SHP77 (cell line): ENCODE data around the gene SNRPD2.
"Not testable (repeated sequence)": the region's sequence is repeated elsewhere in the genome, so short reads cannot be mapped to it uniquely, and the experiment has no call there.

Experiments used
- DNase-seq, 2 experiments: peaks; one replicate each; lab custom pipeline; 2025; lab: John Stamatoyannopoulos, UW

Gene SNRPD2

DNA sequence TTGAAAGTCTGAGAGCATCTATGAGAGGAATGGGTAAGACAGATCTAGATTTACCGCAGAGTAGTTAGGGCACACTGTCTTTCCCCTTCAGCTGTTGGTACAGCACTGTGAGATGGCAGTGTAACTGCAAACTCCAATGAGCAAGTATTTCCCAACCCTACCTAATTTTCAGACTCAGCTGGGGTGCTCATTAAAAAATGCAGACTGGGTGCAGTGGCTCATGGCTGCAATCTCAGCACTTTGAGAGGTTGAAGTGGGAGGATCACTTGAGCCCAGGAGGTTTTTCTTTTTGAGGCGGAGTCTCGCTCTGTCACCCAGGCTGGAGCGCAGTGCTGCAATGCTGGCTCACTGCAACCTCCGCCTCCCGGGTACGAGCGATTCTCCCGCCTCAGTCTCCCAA, 13.4 kb upstream of the SNRPD2 start:
- no peak for DNase-seq

DNA sequence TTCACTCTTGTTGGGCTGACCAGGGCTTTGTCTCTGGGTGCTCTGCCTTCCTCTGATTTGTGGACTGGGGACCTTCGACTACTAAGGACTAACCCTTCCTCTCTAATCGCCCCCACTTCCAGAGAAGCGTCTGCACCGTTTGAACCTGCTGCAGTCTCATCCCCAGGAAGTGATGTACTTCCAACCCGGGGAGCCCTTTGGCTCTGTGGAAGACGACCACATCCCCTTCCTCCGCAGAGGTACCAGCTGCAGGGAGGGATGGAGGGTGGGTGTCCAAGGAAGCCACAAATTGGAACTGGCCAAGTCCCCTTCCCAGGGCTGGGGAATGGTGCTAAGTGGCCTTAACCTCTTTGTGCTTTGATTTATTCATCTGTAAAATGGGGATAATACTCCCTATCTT, 9.9 kb upstream of the SNRPD2 start:
- DNase-seq: no peak

DNA sequence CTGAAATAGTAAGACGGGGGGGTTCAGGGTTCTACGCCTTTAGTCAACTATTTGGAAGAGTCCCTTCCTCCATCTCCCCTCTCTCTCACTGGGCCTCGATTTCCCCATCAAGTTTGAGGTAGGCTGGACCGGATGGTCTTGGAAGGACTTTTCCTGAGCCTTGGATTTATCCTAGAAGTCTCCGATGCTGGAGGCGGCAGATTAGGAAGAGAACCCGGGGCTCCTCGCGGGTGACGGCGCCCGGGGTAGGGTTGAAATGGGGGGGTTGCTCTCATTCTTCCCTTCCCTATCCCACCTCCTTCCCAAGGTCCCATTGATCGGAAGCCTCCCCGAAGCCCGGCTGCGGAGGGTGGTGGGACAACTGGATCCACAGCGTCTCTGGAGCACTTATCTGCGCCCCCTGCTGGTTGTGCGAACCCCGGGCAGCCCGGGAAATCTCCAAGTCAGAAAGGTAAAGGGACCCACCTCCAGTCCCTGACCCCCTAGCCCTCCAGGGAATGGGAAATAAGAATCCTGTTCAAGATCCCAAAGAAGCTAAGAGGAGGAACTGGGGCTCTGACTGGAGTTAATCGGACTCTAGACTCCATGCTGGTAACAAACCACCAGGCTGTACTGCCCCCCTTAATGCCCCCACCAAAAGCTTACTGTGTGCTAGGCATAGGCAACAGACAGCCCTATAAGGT, 1.5 kb upstream of the SNRPD2 start:
- peak; percentile 48 to 76 for DNase-seq

DNA sequence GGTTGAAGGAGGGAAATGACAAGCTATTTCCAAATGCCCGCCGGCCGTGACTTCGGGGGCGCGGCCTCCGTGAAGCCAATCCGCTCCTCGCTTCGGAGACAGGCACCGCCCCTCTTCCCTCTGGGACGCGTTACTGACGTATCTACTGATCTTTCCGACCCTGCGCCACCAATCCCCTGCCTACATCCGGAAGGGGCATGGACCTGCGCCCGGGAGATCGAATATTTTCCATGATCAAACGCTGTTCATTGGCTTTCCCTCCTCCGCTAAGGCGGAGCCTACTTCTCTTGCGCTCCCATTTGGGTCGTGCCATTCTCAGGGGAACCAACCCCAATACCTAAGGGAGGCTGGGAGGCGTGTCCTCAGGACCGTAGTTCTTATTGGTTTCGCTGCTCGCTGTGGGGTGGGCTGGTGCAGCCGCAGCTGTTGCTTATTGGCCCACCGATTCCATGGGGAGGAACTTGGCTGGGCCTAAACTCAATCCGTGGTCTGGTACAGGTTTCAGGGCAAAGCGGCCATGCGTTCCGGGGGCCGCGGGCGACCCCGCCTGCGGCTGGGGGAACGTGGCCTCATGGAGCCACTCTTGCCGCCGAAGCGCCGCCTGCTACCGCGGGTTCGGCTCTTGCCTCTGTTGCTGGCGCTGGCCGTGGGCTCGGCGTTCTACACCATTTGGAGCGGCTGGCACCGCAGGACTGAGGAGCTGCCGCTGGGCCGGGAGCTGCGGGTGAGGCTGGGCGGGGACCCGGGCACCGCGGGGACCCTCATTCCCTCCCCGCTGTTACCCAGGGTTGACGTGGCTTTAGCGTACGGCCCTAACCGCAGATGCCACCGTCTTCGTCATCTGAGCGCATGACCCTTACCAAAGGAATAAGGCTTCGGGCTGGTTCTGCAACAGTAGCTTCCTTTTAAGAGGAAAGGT, 693 bp upstream of the SNRPD2 start, which contains the start of gene QPCTL:
TSS of gene QPCTL (plus strand) at position 480 of the 919 bp plus-strand sequence. CDS start at position 518, 38 bp downstream.
- DNase-seq: peak; percentile 99 to 100

DNA sequence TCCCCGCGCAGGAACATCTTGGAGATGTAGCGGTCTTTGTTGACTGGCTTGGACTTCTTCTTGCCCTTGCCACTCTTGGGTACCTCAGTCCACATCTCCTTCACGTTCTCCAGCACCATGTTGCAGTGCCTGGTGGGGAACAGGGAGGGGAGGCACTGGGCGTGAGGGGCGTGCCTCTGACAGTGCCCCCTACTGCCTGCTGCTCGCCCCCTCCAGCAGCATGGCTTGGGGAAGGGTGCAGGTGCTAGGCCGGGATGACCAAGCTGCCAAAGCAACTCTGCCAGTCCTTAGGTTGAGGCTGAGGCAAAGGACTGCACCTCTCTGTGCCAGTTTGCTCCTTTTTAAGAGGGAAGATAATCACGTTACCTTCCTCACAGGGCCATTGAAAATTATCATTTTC, 4.2 kb downstream of the SNRPD2 start:
- no peak for DNase-seq

DNA sequence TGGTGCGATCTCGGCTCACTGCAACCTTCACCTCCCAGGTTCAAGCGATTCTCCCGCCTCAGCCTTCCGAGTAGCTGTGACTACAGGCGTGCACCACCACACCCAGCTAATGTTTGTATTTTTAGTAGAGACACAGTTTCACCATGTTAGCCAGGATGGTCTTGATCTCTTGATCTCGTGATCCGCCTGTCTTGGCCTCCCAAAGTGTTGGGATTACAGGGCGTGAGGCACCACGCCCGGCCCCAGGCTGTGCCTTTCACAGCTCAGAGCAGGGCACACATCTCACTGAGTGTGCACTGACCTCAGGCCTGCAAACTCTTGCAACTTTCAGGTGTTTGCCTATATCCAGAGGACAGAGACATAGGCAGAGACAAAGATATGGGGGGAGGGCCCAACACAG, 6.7 kb downstream of the SNRPD2 start:
- DNase-seq: not testable (repeated sequence)

DNA sequence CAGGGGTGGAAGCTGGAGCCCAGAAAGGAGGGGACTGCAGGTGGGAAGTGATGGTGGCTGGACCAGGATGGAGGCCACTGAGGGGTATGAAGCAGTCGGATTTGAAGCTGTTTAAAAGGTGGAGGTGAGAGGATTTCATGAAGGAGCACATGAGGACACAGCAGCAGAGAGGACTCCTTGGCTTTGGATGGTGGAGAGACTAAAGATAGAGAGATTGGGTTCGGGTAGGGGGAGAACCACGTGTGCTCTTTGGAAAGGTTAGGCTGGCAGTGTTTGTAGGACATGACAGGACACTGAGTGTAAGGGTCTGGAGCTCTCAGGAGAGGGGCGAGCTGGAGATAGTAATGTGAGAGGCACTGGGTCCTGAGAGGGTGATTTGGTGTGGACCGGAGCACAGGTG, 8.8 kb downstream of the SNRPD2 start:
- no peak for DNase-seq

DNA sequence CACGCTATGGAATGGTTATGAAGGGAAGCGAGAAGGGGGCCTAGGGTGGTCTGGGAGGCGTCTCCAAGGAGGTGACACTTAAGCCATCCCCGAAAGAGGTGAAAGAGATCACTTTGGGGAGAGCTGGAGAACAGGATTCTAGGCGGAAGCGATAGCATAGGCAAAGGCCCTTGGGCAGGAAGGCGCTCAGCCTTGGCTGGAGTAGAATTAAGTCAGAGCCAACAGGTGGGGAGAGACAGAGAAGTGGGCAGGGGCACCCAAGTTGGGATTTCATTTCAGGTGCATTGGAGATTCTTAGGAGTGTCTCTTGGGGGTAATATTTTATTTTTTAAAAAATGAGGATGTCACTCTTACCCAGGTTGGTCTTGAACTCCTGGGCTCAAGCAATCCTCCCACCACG, 9.6 kb downstream of the SNRPD2 start:
- no peak for DNase-seq

DNA sequence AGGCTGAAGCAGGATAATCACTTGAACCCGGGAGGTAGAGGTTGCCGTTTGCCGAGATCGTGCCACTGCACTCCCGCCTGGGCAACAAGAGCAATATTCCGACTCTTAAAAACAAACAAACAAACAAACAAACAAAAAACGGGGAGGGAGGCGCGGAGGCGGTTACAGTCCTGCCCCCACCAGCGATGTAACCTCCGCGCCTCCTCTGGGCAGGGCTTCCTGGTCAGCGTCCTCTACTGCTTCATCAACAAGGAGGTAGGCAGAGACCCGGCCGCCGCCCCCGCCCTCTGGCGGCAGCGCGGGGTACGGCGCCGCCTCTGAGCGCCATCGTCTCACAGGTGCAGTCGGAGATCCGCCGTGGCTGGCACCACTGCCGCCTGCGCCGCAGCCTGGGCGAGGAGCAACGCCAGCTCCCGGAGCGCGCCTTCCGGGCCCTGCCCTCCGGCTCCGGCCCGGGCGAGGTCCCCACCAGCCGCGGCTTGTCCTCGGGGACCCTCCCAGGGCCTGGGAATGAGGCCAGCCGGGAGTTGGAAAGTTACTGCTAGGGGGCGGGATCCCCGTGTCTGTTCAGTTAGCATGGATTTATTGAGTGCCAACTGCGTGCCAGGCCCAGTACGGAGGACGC, 10.2 kb downstream of the SNRPD2 start:
- peak; percentile 57 to 75 for DNase-seq

DNA sequence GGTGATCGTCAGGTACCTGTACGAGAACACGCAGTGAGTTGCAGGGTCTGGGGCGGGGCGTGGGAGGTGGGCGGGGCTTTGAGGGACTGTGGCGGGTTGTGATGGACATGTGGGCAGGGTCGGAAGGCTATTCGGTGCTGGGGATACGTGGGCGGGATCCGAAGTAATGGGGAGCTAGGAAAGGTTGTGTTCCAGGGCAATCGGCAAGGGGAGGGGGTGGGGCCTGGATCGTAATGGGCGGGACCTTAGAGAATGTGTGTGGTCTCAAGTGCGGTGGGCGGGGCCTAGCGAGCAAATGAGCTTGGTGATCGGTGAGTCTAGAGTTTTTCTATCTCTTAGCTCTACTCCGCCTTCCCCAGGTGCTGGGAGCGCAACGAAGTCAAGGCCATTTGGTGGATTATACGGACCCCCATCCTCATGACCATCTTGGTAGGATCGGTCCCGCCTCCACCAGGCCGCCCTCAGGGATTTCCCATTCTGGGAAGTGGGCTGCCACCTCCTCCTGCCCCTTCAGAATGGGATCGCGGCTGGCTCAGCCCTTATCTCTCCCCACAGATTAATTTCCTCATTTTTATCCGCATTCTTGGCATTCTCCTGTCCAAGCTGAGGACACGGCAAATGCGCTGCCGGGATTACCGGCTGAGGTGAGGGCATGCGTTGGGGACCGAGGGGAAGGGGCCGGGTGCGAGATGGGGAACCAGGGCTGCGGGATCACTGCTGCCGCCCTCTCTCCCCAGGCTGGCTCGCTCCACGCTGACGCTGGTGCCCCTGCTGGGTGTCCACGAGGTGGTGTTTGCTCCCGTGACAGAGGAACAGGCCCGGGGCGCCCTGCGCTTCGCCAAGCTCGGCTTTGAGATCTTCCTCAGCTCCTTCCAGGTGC, 14.2 kb downstream of the SNRPD2 start:
- DNase-seq: no peak

DNA sequence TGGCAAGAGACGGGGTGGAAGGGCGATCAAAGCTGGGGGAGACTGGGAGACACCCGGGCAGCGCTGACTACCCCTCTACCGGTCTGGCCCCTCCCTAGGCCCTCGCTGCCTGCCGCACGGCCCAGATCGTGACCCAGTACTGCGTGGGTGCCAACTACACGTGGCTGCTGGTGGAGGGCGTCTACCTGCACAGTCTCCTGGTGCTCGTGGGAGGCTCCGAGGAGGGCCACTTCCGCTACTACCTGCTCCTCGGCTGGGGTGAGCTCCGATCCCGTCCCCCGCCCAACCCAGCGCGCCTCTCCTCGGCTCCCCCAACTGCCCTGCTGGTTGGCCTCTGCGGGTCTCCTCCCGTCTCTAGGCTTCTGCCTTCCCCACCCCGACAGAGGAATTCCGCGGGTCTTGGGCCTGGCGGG, 14.9 kb downstream of the SNRPD2 start:
- no peak for DNase-seq

DNA sequence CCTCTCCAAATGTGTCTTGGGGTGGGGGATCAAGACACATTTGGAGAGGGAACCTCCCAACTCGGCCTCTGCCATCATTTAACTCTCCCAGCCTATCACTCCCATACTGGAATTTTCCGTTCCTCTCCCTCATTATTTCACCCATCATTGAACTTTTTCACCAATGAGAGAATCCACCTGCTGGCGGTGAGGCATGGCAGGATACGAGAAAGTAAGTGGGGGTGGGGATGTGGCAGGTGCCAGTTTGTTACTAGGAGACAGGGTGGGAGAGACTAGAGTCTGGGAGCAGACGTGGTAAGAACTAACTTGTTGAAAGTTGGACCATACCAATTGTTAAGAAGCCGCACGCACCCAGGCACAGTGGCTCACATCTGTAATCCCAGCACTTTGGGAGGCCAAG, 16.8 kb downstream of the SNRPD2 start:
- DNase-seq: no peak

DNA sequence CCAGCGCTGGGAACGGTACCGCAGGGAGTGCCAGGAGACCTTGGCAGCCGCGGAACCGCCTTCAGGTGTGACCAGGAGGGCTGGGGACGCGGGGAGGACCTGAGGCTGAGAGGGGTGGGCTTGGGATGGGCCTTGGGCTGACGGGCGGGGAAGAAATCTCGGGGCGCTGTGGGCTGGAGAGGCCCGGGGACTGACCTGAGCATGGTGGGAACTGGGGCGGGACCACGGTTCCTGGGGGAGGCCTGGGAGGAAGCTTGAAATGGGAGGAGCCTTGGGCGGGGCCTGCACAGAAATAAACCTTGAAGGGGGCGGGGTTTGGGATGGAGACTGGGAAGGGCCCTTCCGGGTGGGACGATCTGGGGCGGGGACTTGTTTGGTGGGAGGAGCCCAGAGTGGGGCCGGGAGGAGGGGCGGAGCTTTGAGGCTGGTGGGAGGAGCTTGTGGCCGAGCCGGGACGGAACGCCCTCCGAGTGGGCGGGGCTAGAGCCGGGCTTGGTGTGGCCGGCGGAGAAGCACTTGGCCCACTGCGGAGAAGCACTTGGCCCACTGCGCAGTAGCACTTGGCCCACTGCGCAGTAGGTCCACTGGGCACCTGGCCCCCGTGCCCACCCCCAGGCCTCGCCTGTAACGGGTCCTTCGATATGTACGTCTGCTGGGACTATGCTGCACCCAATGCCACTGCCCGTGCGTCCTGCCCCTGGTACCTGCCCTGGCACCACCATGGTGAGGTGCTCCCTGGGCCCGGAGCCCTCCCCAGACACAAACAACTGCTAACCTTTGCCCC, 20.9 kb downstream of the SNRPD2 start:
- peak; percentile 37 to 55 for DNase-seq

DNA sequence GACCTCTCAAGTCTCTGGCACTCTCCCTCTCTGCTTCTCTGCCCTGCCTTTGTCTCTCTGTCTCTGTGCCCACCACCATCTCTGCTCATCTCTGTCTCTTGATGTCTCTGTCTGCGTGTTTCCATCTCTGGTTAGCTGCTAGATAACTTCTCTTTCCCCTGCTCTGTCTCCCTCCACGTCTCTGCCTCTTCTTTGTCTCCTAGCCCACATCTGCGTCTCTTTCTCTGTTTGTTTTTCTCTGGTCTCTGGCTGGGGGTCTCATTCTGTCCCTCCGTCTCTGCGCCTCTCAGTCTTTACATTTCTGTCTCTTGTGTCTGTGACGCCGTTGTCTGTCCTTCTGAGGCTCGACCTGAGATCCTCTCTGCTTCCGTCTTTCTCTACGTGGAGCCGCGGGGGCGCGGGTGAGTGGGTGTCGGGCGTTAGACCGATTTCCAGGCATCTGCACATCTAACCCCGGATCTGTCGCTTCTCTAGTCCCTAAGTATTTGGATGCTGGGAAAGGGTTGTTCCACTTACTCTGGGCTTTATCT, 23.3 kb downstream of the SNRPD2 start:
- no peak for DNase-seq

DNA sequence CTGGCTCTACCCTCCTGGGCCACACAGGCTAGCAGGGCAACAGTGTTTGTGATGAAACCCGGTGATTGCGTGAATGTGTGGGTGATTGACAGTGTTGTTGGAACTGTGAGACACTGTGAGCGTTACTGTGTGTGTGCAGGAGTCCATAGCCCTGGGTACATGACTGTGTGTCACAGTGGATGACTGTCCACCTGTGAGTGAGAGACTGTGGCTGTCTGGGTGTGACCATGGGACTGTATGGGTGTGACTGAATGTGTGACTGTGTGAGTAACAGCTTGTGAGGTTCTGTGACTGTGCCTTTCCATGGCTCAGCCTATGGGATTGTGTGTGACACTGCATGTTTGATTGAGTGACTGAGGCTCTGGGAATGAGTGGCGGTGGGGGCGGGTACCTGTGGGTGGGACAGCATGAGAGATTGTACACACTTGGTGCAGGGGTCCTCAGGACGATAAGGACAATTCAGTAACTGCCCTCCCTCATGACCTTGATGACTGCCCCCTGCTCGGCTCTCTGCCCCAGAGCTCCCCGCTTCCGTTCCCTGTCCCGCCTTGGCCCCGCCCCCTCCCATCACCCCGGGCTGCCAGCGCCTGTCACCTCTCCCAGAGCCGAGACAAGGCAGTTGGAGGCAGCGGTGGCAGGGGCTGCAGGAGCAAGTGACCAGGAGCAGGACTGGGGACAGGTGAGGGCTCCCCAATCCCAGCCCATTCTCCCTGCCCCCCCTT, 24.0 kb downstream of the SNRPD2 start, which contains the start of gene GIPR:
TSS of gene GIPR (plus strand) at position 602 of the 722 bp plus-strand sequence. CDS start 1,300 bp downstream, outside the sequence.
- peak; percentile 72 to 76 for DNase-seq

DNA sequence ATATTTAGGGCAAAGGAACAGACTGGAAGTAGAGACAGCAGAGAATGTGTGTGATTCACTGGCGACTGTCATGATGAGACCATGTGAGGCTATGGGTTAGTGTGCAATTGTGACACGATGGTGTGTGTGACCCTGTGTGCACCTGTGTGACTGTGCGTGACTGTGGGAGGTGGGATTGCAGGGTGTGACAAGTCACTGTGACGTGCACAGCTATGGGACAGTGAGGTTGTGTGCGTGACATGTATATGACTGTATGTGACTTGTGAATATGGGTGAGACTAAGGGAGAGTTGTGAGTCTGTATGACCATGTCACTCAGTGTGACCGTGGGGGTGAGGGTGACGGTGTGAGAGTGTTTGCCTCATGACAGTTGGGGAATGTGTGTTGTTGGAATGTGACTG, 27.2 kb downstream of the SNRPD2 start:
- no peak for DNase-seq

DNA sequence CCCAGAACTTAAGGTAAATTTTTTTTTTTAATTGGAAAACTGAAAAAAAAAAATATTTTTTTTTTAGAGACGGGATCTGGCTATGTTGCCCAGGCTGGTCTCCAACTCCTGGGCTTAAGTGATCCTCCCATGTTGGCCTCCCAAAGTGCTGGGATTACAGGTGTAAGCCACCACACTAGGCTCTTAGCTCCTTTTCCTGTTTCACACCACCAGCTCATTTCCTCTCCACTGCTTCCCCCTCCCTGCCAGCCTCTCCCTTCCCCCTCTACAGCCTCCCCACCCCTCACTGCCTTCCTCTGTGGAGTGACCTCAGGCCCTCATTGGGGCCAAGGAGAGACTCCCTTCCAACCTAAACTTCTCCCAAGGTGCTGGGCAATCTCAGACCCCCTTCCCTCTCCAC, 28.0 kb downstream of the SNRPD2 start:
- DNase-seq: no peak

DNA sequence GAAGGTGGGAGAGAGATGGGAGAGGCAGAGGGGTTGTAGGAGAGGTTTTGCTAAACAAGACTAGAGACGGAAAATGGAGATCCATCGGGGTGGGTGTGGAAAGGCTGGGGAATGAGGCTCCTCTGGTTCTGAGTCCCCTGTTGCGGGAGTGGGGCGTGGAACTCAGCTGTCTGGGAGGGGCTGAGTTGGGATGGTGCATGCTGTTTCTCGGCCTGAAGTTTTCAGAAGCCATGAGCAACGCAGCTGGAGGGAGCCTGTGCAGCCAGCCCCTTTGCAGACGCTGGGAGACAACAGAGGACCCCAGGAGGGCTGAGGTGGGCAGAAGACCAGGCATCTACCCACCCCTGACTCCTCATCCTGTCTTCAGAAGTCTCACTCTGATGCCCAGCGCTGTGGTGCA, 31.1 kb downstream of the SNRPD2 start:
- no peak for DNase-seq

DNA sequence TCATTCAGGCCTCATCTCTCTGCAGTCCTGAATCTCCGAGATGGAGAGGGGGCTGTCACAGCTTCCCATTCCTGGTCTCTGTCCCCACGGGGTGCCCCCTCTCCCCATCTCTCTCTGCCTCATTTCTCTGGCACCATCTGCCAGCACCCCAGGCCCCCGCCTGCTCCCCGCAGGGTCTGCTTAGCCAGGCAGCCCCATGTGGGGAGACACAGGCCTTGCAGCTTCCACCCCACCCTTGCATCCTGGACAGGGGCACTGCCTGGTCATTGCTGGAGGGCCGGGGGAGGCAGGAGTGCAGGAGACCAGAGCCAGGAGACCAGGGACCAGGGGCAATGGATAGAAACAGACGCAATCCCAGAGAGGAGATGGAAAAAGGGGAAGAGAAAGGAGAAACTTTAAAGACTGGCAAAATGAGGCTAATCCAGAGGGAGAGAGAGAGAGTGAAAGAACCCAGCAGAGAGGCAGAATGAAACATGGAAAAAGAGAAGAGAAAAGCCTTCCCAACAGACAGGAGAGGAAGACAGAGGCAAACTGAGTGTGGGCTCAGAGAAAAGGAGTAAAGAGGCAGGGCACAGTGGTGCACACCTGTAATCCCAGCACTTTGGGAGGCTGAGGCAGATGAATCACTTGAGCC, 32.5 kb downstream of the SNRPD2 start:
- no peak for DNase-seq
